HEK293 (cell line): ENCODE results near the gene HSDL1.

Source experiments
- CTCF ChIA-PET: fragments of 350-600 bp; formaldehyde crosslinking; extraction: SDS; loops from one replicate; lab custom pipeline; 2021; ENCODE audit warnings: antibody characterized with exemption; lab: Yijun Ruan, JAX
- POLR2A ChIA-PET: fragments of 300-600 bp; formaldehyde crosslinking; extraction: SDS; loops from one replicate; lab custom pipeline; 2020; ENCODE audit warnings: antibody characterized with exemption, inconsistent platforms; lab: Yijun Ruan, JAX
- H3K27ac ChIP-seq: fragments of 200-500 bp; sonication (Bioruptor generic); 2 replicates; pipeline ENCODE4 v1.5.1; 2014; ENCODE audit warnings: low read depth, low read length, control low read depth, inconsistent platforms; ENCODE audit errors: extremely low read depth
- H3K36me3 ChIP-seq, 2 experiments: fragments of 200-500 bp in 1 of 2; sonication (Bioruptor generic) in 1 of 2; 1 replicate in 1 of 2; 2 replicates in 1 of 2; pipeline ENCODE4 v1.5.1; 2014 to 2017; ENCODE audit warnings: inconsistent platforms in 2 of 2, low read length in 2 of 2; ENCODE audit not compliant: control insufficient read depth in 2 of 2, insufficient read depth in 1 of 2
- H3K4me1 ChIP-seq: fragments of 200-500 bp; sonication (Bioruptor generic); 2 replicates; pipeline ENCODE4 v1.5.1; 2014; ENCODE audit warnings: mild to moderate bottlenecking, low read length, inconsistent platforms; ENCODE audit not compliant: control insufficient read depth, insufficient read depth
- H3K4me3 ChIP-seq: 2 replicates; pipeline ENCODE4 v1.5.1; 2011; ENCODE audit warnings: low read depth, mild to moderate bottlenecking, control low read depth, low read length, moderate library complexity
- H3K9me3 ChIP-seq: fragments of 200-500 bp; sonication (Bioruptor generic); 2 replicates; pipeline ENCODE4 v1.5.1; 2014; ENCODE audit warnings: low read depth, low read length, inconsistent platforms; ENCODE audit not compliant: control insufficient read depth, insufficient read depth
- BCL11B ChIP-seq: fragments of 450-650 bp; formaldehyde crosslinking; IDR thresholded peaks from 2 replicates; pipeline ENCODE4 v1.5.1; 2016; ENCODE audit warnings: low read depth, missing biosample characterization, missing genetic modification characterization
- GLI4 ChIP-seq: fragments of 450-650 bp; formaldehyde crosslinking; IDR thresholded peaks from 2 replicates; pipeline ENCODE4 v1.5.1; 2016; ENCODE audit warnings: missing biosample characterization, missing genetic modification characterization
- KLF1 ChIP-seq: fragments of 450-650 bp; formaldehyde crosslinking; IDR thresholded peaks from 2 replicates; pipeline ENCODE4 v1.5.1; 2016; ENCODE audit warnings: missing biosample characterization, missing genetic modification characterization
- PRDM1 ChIP-seq: fragments of 450-650 bp; formaldehyde crosslinking; IDR thresholded peaks from 2 replicates; pipeline ENCODE4; 2016; ENCODE audit warnings: missing biosample characterization, missing genetic modification characterization
- SALL2 ChIP-seq: fragments of 450-650 bp; formaldehyde crosslinking; IDR thresholded peaks from 2 replicates; pipeline ENCODE4 v1.5.0; 2017; ENCODE audit warnings: missing biosample characterization, mild to moderate bottlenecking, missing genetic modification characterization, borderline replicate concordance
- SCRT2 ChIP-seq: fragments of 450-650 bp; formaldehyde crosslinking; IDR thresholded peaks from 2 replicates; pipeline ENCODE4 v1.5.1; 2016; ENCODE audit warnings: missing biosample characterization, missing genetic modification characterization
- SP3 ChIP-seq: fragments of 450-650 bp; formaldehyde crosslinking; IDR thresholded peaks from 2 replicates; pipeline ENCODE4 v1.5.1; 2016; ENCODE audit warnings: missing biosample characterization, missing genetic modification characterization
- ZBTB17 ChIP-seq: fragments of 450-650 bp; formaldehyde crosslinking; IDR thresholded peaks from 2 replicates; pipeline ENCODE4 v1.5.1; 2016; ENCODE audit warnings: missing biosample characterization, missing genetic modification characterization
- ZFP69B ChIP-seq: fragments of 450-650 bp; formaldehyde crosslinking; IDR thresholded peaks from 2 replicates; pipeline ENCODE4 v1.5.1; 2016; ENCODE audit warnings: missing biosample characterization, missing genetic modification characterization
- ZNF10 ChIP-seq: fragments of 450-650 bp; formaldehyde crosslinking; IDR thresholded peaks from 2 replicates; pipeline ENCODE4 v1.5.1; 2017; ENCODE audit warnings: missing biosample characterization, missing genetic modification characterization
- ZNF114 ChIP-seq: fragments of 450-650 bp; formaldehyde crosslinking; IDR thresholded peaks from 2 replicates; pipeline ENCODE4 v1.5.0; 2017; ENCODE audit warnings: missing biosample characterization, missing genetic modification characterization
- ZNF155 ChIP-seq: fragments of 450-650 bp; formaldehyde crosslinking; IDR thresholded peaks from 2 replicates; pipeline ENCODE4 v1.5.1; 2016; ENCODE audit warnings: missing biosample characterization, missing genetic modification characterization
- ZNF157 ChIP-seq: fragments of 450-650 bp; formaldehyde crosslinking; IDR thresholded peaks from 2 replicates; pipeline ENCODE4 v1.5.1; 2016; ENCODE audit warnings: missing biosample characterization, missing genetic modification characterization
- ZNF169 ChIP-seq: fragments of 450-650 bp; formaldehyde crosslinking; IDR thresholded peaks from 2 replicates; pipeline ENCODE4 v1.5.1; 2016; ENCODE audit warnings: missing biosample characterization, missing genetic modification characterization
- ZNF394 ChIP-seq: fragments of 450-650 bp; formaldehyde crosslinking; IDR thresholded peaks from 2 replicates; pipeline ENCODE4 v1.5.1; 2016; ENCODE audit warnings: missing biosample characterization, missing genetic modification characterization, mild to moderate bottlenecking, moderate library complexity, borderline replicate concordance
- ZNF548 ChIP-seq: fragments of 450-650 bp; formaldehyde crosslinking; IDR thresholded peaks from 2 replicates; pipeline ENCODE4 v1.5.1; 2016; ENCODE audit warnings: missing biosample characterization, missing genetic modification characterization
- ZNF555 ChIP-seq: fragments of 450-650 bp; formaldehyde crosslinking; conservative IDR thresholded peaks from 2 replicates; pipeline ENCODE4 v1.5.1; 2017; ENCODE audit warnings: missing biosample characterization, mild to moderate bottlenecking, missing genetic modification characterization, inconsistent platforms
- ZNF558 ChIP-seq: fragments of 450-650 bp; formaldehyde crosslinking; IDR thresholded peaks from 2 replicates; pipeline ENCODE4 v1.5.1; 2016; ENCODE audit warnings: missing biosample characterization, missing genetic modification characterization
- ZNF610 ChIP-seq: fragments of 450-650 bp; formaldehyde crosslinking; IDR thresholded peaks from 2 replicates; pipeline ENCODE4 v1.5.1; 2016; ENCODE audit warnings: missing biosample characterization, missing genetic modification characterization, borderline replicate concordance
- ZNF623 ChIP-seq: fragments of 450-650 bp; formaldehyde crosslinking; IDR thresholded peaks from 2 replicates; pipeline ENCODE4 v1.5.1; 2016; ENCODE audit warnings: missing biosample characterization, missing genetic modification characterization
- ZNF792 ChIP-seq: fragments of 450-650 bp; formaldehyde crosslinking; IDR thresholded peaks from 2 replicates; pipeline ENCODE4 v1.5.1; 2016; ENCODE audit warnings: missing biosample characterization, missing genetic modification characterization
- ZNF843 ChIP-seq: fragments of 450-650 bp; formaldehyde crosslinking; IDR thresholded peaks from 2 replicates; pipeline ENCODE4 v1.5.1; 2016; ENCODE audit warnings: missing biosample characterization, missing genetic modification characterization
- TF ChIP-seq, protein P1 (sequence below): fragments of 450-650 bp; formaldehyde crosslinking; IDR thresholded peaks from 2 replicates; pipeline ENCODE4 v1.5.1; 2016; ENCODE audit warnings: missing biosample characterization, missing genetic modification characterization
- TF ChIP-seq, protein P2 (sequence below): fragments of 450-650 bp; formaldehyde crosslinking; IDR thresholded peaks from 2 replicates; pipeline ENCODE4 v1.5.1; 2016; ENCODE audit warnings: missing biosample characterization, missing genetic modification characterization, low read depth

HSDL1 gene

DNA sequence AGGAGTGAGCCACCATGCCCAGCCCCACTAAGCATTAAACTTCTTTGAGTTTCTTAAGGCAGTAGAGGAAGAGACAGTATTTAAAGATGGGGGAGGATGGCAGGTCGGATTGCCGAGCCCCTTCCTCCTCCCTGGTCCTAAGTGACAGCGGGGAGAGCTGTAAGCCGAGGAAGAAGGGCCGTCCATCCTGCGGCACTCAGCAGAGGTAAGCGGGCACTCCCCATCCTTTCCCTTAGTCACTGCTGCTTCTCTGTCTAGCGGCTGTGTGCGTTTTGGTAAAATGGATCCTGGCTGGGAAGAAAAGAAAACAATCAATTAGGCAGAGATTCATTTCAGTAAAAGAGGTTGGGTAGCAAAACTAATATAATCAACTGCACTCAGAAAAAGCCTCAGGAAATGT is 14.0 kb upstream of the HSDL1 start:
- Histone ChIP-seq H3K27ac (no peak overlapping the region), H3K4me3 (no peak overlapping the region), H3K9me3 (no peaks in the 10 kb centered on the region), H3K4me1 (peaks cover 2% of the 10 kb centered on the region; the same call in 1 of the 2 replicates), H3K36me3 (no peaks in the 10 kb centered on the region)
- TF ChIP-seq ZNF843 (tag by site-specific recombination) (no peak), ZBTB17 (tag by site-specific recombination) (peak; percentile 54), ZNF155 (no peak), ZNF610 (tag by site-specific recombination) (no peak)
- ChIA-PET CTCF (interaction anchor here (0.6 kb wide), 2 partner anchors 192 to 491 kb away, joined by 3 to 8 read pairs; no protein-coding TSS in a partner anchor), POLR2A (no interaction called here)

DNA sequence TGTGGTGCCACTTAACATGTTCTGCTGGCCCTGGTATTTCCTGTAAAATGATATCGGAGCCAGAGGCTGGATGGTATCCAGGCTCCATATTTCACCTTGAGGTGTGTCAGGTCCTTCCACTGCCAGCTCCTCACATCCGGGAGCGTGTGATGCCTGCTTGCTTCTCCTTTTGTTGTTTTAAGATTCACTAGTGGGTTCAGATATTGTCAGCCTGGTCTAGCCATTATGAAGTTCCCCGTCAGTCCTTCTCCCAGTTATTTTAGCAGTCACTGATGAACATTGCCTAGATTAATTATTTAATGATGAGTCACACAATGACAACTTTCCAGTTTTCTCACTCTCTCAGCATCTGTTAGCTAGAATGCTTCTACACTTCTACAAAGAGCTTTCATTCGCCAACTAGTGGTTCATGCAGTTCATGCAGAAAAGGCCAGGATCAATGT is 11.4 kb upstream of the HSDL1 start:
- POLR2A ChIA-PET, result interaction anchor here (0.6 to 0.7 kb wide), 2 partner anchors 22 to 119 kb away, joined by 3 read pairs; no protein-coding TSS in a partner anchor
- Histone ChIP-seq H3K4me1 (peaks cover 2% of the 10 kb centered on the region; the same call in 1 of the 2 replicates), H3K4me3 (no peak overlapping the region), H3K36me3 (no peaks in the 10 kb centered on the region), H3K9me3 (no peaks in the 10 kb centered on the region), H3K27ac (no peak overlapping the region)
- CTCF ChIA-PET, result interaction anchor here (0.7 to 1.2 kb wide), 5 partner anchors 13 to 169 kb away, joined by 3 to 5 read pairs (median 4); no protein-coding TSS in a partner anchor
- TF ChIP-seq ZNF548 (tag by site-specific recombination) (no peak), GLI4 (tag by site-specific recombination) (no peak), ZNF114 (tag by site-specific recombination) (no peak), ZNF157 (tag by site-specific recombination) (no peak), SCRT2 (tag by site-specific recombination) (no peak), ZNF623 (tag by site-specific recombination) (no peak), ZNF394 (tag by site-specific recombination) (no peak), ZNF10 (0 out of 2 replicates have a peak, but pooled peaks have one; percentile 19), BCL11B (tag by site-specific recombination) (no peak), ZNF558 (tag by site-specific recombination) (no peak), SP3 (tag by site-specific recombination) (no peak), ZFP69B (tag by site-specific recombination) (no peak), PRDM1 (tag by site-specific recombination) (peak; percentile 77)
- TF ChIP-seq, protein P1, sequence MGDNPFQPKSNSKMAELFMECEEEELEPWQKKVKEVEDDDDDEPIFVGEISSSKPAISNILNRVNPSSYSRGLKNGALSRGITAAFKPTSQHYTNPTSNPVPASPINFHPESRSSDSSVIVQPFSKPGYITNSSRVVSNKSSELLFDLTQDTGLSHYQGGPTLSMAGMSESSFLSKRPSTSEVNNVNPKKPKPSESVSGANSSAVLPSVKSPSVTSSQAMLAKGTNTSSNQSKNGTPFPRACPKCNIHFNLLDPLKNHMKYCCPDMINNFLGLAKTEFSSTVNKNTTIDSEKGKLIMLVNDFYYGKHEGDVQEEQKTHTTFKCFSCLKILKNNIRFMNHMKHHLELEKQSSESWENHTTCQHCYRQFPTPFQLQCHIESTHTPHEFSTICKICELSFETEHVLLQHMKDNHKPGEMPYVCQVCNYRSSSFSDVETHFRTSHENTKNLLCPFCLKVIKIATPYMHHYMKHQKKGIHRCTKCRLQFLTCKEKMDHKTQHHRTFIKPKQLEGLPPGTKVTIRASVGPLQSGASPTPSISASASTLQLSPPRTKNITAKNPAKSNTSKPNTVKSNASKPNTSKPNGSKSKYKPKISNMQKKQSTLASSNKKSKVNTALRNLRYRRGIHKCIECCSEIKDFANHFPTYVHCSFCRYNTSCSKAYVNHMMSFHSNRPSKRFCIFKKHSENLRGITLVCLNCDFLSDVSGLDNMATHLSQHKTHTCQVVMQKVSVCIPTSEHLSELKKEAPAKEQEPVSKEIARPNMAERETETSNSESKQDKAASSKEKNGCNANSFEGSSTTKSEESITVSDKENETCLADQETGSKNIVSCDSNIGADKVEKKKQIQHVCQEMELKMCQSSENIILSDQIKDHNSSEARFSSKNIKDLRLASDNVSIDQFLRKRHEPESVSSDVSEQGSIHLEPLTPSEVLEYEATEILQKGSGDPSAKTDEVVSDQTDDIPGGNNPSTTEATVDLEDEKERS (tag by site-specific recombination), result no peak

DNA sequence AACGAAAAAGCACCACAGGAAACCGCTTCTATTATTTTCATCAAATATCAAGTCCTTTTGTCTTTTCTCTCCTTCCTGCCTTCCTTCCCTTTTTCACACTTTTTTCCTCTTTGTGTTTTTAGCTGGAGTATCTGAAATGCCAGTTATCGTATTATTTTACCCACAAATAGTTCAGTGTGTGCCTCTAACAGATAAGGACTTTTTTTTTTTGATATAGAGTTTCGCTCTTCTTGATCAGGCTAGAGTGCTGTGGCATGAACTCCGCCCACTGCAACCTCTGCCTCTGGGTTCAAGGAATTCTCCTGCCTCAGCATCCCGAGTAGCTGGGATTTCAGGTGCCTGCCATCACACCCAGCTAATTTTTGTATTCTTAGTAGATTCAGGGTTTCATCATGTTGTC is 10.8 kb upstream of the HSDL1 start:
- POLR2A ChIA-PET, result interaction anchor here (0.6 kb wide), 1 partner anchor 118 kb away, joined by 3 read pairs; no protein-coding TSS in a partner anchor
- Histone ChIP-seq H3K9me3 (no peaks in the 10 kb centered on the region), H3K4me3 (no peak overlapping the region), H3K4me1 (peaks cover 2% of the 10 kb centered on the region; the same call in 1 of the 2 replicates), H3K27ac (no peak overlapping the region)
- CTCF ChIA-PET, result interaction anchor here (0.7 to 1.2 kb wide), 5 partner anchors 13 to 528 kb away, joined by 3 to 9 read pairs (median 5); no protein-coding TSS in a partner anchor
- TF ChIP-seq, protein P2, sequence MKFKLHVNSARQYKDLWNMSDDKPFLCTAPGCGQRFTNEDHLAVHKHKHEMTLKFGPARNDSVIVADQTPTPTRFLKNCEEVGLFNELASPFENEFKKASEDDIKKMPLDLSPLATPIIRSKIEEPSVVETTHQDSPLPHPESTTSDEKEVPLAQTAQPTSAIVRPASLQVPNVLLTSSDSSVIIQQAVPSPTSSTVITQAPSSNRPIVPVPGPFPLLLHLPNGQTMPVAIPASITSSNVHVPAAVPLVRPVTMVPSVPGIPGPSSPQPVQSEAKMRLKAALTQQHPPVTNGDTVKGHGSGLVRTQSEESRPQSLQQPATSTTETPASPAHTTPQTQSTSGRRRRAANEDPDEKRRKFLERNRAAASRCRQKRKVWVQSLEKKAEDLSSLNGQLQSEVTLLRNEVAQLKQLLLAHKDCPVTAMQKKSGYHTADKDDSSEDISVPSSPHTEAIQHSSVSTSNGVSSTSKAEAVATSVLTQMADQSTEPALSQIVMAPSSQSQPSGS (tag by site-specific recombination), result no peak
- TF ChIP-seq KLF1 (no peak), ZNF792 (tag by site-specific recombination) (no peak), ZNF555 (no peak), ZNF169 (tag by site-specific recombination) (no peak), ZNF623 (tag by site-specific recombination) (no peak), SALL2 (no peak)
- TF ChIP-seq, all 188 proteins: peak for 0
- no peaks in the 10 kb centered on the region for H3K36me3 ChIP-seq
